Activated naive CD4-positive, alpha-beta T cell treated with anti-CD3 and anti-CD28 coated beads, Interleukin-2, amount 50 U/mL, for 72 hours (primary cell): ENCODE data around the gene BASP1. TPM values are rescaled to one million over a fixed set of nuclear protein-coding genes. Genes with fewer than 3 reads are reported as not detected.
A peak's percentile ranks its signal among the peaks of the same experiment; 100 is the strongest.

Source experiments
- ATAC-seq, 2 donors: fragments of 150-1000 bp; cut with Tn5 transposase; 2 replicates each; pipeline ENCODE4 v1.10.0; 2021; ENCODE audit warnings: mild to moderate bottlenecking in 2 of 2, moderate library complexity in 2 of 2
- DNase-seq, 2 donors: peaks; one replicate each; pipeline ENCODE4 v3.0.0; 2021 to 2022; ENCODE audit warnings: low spot score in 2 of 2
- H3K27ac Mint-ChIP-seq, 2 donors: one replicate each; pipeline ENCODE4 v1.8.0; 2022; ENCODE audit warnings: mild to moderate bottlenecking in 2 of 2, mixed read lengths in 2 of 2
- H3K36me3 Mint-ChIP-seq, 2 donors: one replicate each; pipeline ENCODE4 v1.8.0; 2022; ENCODE audit warnings: mixed read lengths in 2 of 2
- H3K9me3 Mint-ChIP-seq, 2 donors: one replicate each; pipeline ENCODE4 v1.8.0; 2022; ENCODE audit warnings: mixed read lengths in 2 of 2
- total RNA-seq, 2 donors: library from RNA; stranded (reverse); gene quantifications; one replicate each; pipeline ENCODE4 v1.2.3, GENCODE V29; 2022

BASP1 gene
- total RNA-seq = under 1 TPM; 0.16 to 0.76 TPM

GRCh38 chr5:17217493-17218352, at the start of gene BASP1:
Gene BASP1 (plus strand): TSS chr5:17217631. CDS start chr5:17275217, 57,586 bp downstream.
- H3K36me3 Mint-ChIP-seq = peaks cover 0 to 16% of the 10 kb centered on the region in 2 donors
- ATAC-seq = peak in 1 of 2 donors; percentile 48
- no peak within 1 kb of the TSS for H3K27ac Mint-ChIP-seq
- peak in 1 of 2 donors; percentile 5 for DNase-seq
- H3K9me3 Mint-ChIP-seq = no peaks in the 10 kb centered on the region

GRCh38 chr5:17169507-17169906, 47.9 kb upstream of the BASP1 start:
- Mint-ChIP-seq H3K36me3 (no peaks in the 10 kb centered on the region), H3K9me3 (no peaks in the 10 kb centered on the region), H3K27ac (no peak overlapping the region)
- no peak for DNase-seq
- no peak for ATAC-seq

GRCh38 chr5:17172791-17173190, 44.6 kb upstream of the BASP1 start:
- H3K36me3 Mint-ChIP-seq = no peaks in the 10 kb centered on the region
- ATAC-seq = no peak
- H3K9me3 Mint-ChIP-seq = no peaks in the 10 kb centered on the region
- DNase-seq = no peak
- H3K27ac Mint-ChIP-seq = no peak overlapping the region

- H3K36me3 Mint-ChIP-seq = no peaks in the 10 kb centered on the region
Measured at GRCh38 chr5:17174965-17175364, 42.5 kb upstream of the BASP1 start.

GRCh38 chr5:17177501-17178372, 39.7 kb upstream of the BASP1 start:
- ATAC-seq = no peak
- Mint-ChIP-seq H3K9me3 (no peaks in the 10 kb centered on the region), H3K27ac (no peak overlapping the region), H3K36me3 (no peaks in the 10 kb centered on the region)
- no peak for DNase-seq

More at GRCh38 chr5:17174965-17175364, 42.5 kb upstream of the BASP1 start:
- DNase-seq (no peak), ATAC-seq (no peak)
- no peak overlapping the region for H3K27ac Mint-ChIP-seq
- H3K9me3 Mint-ChIP-seq = no peaks in the 10 kb centered on the region

- Mint-ChIP-seq H3K27ac (no peak overlapping the region), H3K36me3 (no peaks in the 10 kb centered on the region), H3K9me3 (no peaks in the 10 kb centered on the region)
- ATAC-seq = no peak
- no peak for DNase-seq
Measured at GRCh38 chr5:17178373-17178675, 39.1 kb upstream of the BASP1 start.

- Mint-ChIP-seq H3K27ac (no peak overlapping the region), H3K36me3 (no peaks in the 10 kb centered on the region), H3K9me3 (no peaks in the 10 kb centered on the region)
- no peak for ATAC-seq
- no peak for DNase-seq
Measured at GRCh38 chr5:17180330-17180843, 37.0 kb upstream of the BASP1 start.

- no peaks in the 10 kb centered on the region for H3K9me3 Mint-ChIP-seq
Measured at GRCh38 chr5:17180864-17181723, 36.3 kb upstream of the BASP1 start.

GRCh38 chr5:17182494-17182893, 34.9 kb upstream of the BASP1 start:
- peak; percentile 55 to 66 for ATAC-seq
- H3K36me3 Mint-ChIP-seq = no peaks in the 10 kb centered on the region
- H3K9me3 Mint-ChIP-seq = no peaks in the 10 kb centered on the region
- no peak overlapping the region for H3K27ac Mint-ChIP-seq
- peak in 1 of 2 donors; percentile 8 for DNase-seq

More at GRCh38 chr5:17180864-17181723, 36.3 kb upstream of the BASP1 start:
- Mint-ChIP-seq H3K27ac (no peak overlapping the region), H3K36me3 (no peaks in the 10 kb centered on the region)
- ATAC-seq (peak; percentile 80 to 84), DNase-seq (peak in 1 of 2 donors; percentile 9)

GRCh38 chr5:17182981-17183380, 34.5 kb upstream of the BASP1 start:
- Mint-ChIP-seq H3K9me3 (no peaks in the 10 kb centered on the region), H3K36me3 (no peaks in the 10 kb centered on the region), H3K27ac (no peak overlapping the region)
- no peak for ATAC-seq
- no peak for DNase-seq

GRCh38 chr5:17183831-17184230, 33.6 kb upstream of the BASP1 start:
- Mint-ChIP-seq H3K9me3 (no peaks in the 10 kb centered on the region), H3K27ac (no peak overlapping the region), H3K36me3 (no peaks in the 10 kb centered on the region)
- DNase-seq (no peak), ATAC-seq (no peak)

GRCh38 chr5:17184588-17184987, 32.8 kb upstream of the BASP1 start:
- ATAC-seq (no peak), DNase-seq (no peak)
- Mint-ChIP-seq H3K9me3 (no peaks in the 10 kb centered on the region), H3K27ac (no peak overlapping the region), H3K36me3 (no peaks in the 10 kb centered on the region)

GRCh38 chr5:17185349-17185748, 32.1 kb upstream of the BASP1 start:
- ATAC-seq (no peak), DNase-seq (no peak)
- no peaks in the 10 kb centered on the region for H3K36me3 Mint-ChIP-seq
- H3K9me3 Mint-ChIP-seq = no peaks in the 10 kb centered on the region
- no peak overlapping the region for H3K27ac Mint-ChIP-seq

- H3K36me3 Mint-ChIP-seq = no peaks in the 10 kb centered on the region
- no peaks in the 10 kb centered on the region for H3K9me3 Mint-ChIP-seq
- DNase-seq (no peak), ATAC-seq (no peak)
- no peak overlapping the region for H3K27ac Mint-ChIP-seq
Measured at GRCh38 chr5:17185773-17186172, 31.7 kb upstream of the BASP1 start.

- Mint-ChIP-seq H3K9me3 (no peaks in the 10 kb centered on the region), H3K27ac (peak overlapping the region in 1 of 2 donors; percentile 78), H3K36me3 (no peaks in the 10 kb centered on the region)
- no peak for ATAC-seq
- DNase-seq = no peak
Measured at GRCh38 chr5:17186256-17186655, 31.2 kb upstream of the BASP1 start.

GRCh38 chr5:17187011-17187785, 30.2 kb upstream of the BASP1 start:
- H3K9me3 Mint-ChIP-seq = no peaks in the 10 kb centered on the region
- ATAC-seq = no peak

More at GRCh38 chr5:17187011-17187785, 30.2 kb upstream of the BASP1 start:
- Mint-ChIP-seq H3K27ac (no peak overlapping the region), H3K36me3 (no peaks in the 10 kb centered on the region)
- no peak for DNase-seq
